G401.6 (cell line): ENCODE data around the gene GAS2L3.
"Not testable (repeated sequence)": the region's sequence is repeated elsewhere in the genome, so short reads cannot be mapped to it uniquely, and the experiment has no call there.

Experiments used
- FAIRE-seq: peaks from 2 replicates; lab custom pipeline; 2012; peaks lifted over from hg19 to GRCh38; lab: Jason Lieb, UNC

GAS2L3 gene

GRCh38 chr12:100574187-100575074 lies 947 bp downstream of the GAS2L3 start:
- no peak for FAIRE-seq

GRCh38 chr12:100576331-100577036 lies 3.0 kb downstream of the GAS2L3 start:
- FAIRE-seq: no peak

GRCh38 chr12:100578923-100579322 lies 5.4 kb downstream of the GAS2L3 start:
- FAIRE-seq: no peak

- FAIRE-seq: no peak
Measured at GRCh38 chr12:100579844-100580243, 6.4 kb downstream of the GAS2L3 start.

GRCh38 chr12:100584256-100584655 lies 10.8 kb downstream of the GAS2L3 start:
- no peak for FAIRE-seq

- FAIRE-seq: no peak
Measured at GRCh38 chr12:100591979-100592378, 18.5 kb downstream of the GAS2L3 start.

- no peak for FAIRE-seq
Measured at GRCh38 chr12:100593490-100593889, 20.0 kb downstream of the GAS2L3 start.

GRCh38 chr12:100601626-100602025 lies 28.1 kb downstream of the GAS2L3 start:
- FAIRE-seq: peak; percentile 17

GRCh38 chr12:100602997-100603396 lies 29.5 kb downstream of the GAS2L3 start:
- not testable (repeated sequence) for FAIRE-seq

- no peak for FAIRE-seq
Measured at GRCh38 chr12:100608776-100609175, 35.3 kb downstream of the GAS2L3 start.

GRCh38 chr12:100610666-100611430 lies 37.4 kb downstream of the GAS2L3 start:
- FAIRE-seq: no peak

- no peak for FAIRE-seq
Measured at GRCh38 chr12:100612606-100613005, 39.1 kb downstream of the GAS2L3 start.

GRCh38 chr12:100624571-100624970 lies 51.1 kb downstream of the GAS2L3 start:
- no peak for FAIRE-seq

GRCh38 chr12:100632445-100632892 lies 59.0 kb downstream of the GAS2L3 start:
- FAIRE-seq: no peak

- FAIRE-seq: not testable (repeated sequence)
Measured at GRCh38 chr12:100633082-100633785, 59.8 kb downstream of the GAS2L3 start.

- FAIRE-seq: no peak
Measured at GRCh38 chr12:100643246-100643645, 69.8 kb downstream of the GAS2L3 start.

- FAIRE-seq: no peak
Measured at GRCh38 chr12:100646896-100647295, 73.4 kb downstream of the GAS2L3 start.

GRCh38 chr12:100651108-100651507 lies 77.6 kb downstream of the GAS2L3 start:
- no peak for FAIRE-seq

- no peak for FAIRE-seq
Measured at GRCh38 chr12:100651694-100652093, 78.2 kb downstream of the GAS2L3 start.

GRCh38 chr12:100652488-100652887 lies 79.0 kb downstream of the GAS2L3 start:
- no peak for FAIRE-seq

GRCh38 chr12:100656141-100656540 lies 82.7 kb downstream of the GAS2L3 start:
- no peak for FAIRE-seq

GRCh38 chr12:100656856-100657255 lies 83.4 kb downstream of the GAS2L3 start:
- no peak for FAIRE-seq
